WTC11 (cell line): Measurements from ENCODE around the gene EPS8L1.

Experiments used
- ETV6 ChIP-seq: sonication (generic); formaldehyde crosslinking; IDR thresholded peaks from 2 replicates; pipeline ENCODE4 v1.8.1; 2022; ENCODE audit warnings: mild to moderate bottlenecking, missing genetic modification reagents
- NR2C2 ChIP-seq: sonication (generic); formaldehyde crosslinking; IDR thresholded peaks from 2 replicates; pipeline ENCODE4 v1.8.0; 2022; ENCODE audit warnings: mild to moderate bottlenecking, missing genetic modification reagents
- TF ChIP-seq, protein P1 (sequence below): fragments of 200-600 bp; IDR thresholded peaks from 2 replicates; pipeline ENCODE4 v1.8.0; 2022; ENCODE audit warnings: antibody characterized with exemption
- TF ChIP-seq, protein P2 (sequence below): sonication (generic); formaldehyde crosslinking; IDR thresholded peaks from 2 replicates; pipeline ENCODE4 v1.8.0; 2023; ENCODE audit warnings: mild to moderate bottlenecking, missing genetic modification reagents
- TF ChIP-seq, protein P3 (sequence below): sonication (generic); formaldehyde crosslinking; IDR thresholded peaks from 2 replicates; pipeline ENCODE4 v1.8.1; 2023; ENCODE audit warnings: mild to moderate bottlenecking, missing genetic modification reagents, moderate library complexity

GRCh38 chr19:55046975-55047622 lies 28.6 kb upstream of the EPS8L1 start:
- TF ChIP-seq NR2C2 (CRISPR knock-in tag) (no peak), ETV6 (CRISPR knock-in tag) (no peak)
- TF ChIP-seq, protein P1, sequence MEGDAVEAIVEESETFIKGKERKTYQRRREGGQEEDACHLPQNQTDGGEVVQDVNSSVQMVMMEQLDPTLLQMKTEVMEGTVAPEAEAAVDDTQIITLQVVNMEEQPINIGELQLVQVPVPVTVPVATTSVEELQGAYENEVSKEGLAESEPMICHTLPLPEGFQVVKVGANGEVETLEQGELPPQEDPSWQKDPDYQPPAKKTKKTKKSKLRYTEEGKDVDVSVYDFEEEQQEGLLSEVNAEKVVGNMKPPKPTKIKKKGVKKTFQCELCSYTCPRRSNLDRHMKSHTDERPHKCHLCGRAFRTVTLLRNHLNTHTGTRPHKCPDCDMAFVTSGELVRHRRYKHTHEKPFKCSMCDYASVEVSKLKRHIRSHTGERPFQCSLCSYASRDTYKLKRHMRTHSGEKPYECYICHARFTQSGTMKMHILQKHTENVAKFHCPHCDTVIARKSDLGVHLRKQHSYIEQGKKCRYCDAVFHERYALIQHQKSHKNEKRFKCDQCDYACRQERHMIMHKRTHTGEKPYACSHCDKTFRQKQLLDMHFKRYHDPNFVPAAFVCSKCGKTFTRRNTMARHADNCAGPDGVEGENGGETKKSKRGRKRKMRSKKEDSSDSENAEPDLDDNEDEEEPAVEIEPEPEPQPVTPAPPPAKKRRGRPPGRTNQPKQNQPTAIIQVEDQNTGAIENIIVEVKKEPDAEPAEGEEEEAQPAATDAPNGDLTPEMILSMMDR: no peak
- TF ChIP-seq, protein P2, sequence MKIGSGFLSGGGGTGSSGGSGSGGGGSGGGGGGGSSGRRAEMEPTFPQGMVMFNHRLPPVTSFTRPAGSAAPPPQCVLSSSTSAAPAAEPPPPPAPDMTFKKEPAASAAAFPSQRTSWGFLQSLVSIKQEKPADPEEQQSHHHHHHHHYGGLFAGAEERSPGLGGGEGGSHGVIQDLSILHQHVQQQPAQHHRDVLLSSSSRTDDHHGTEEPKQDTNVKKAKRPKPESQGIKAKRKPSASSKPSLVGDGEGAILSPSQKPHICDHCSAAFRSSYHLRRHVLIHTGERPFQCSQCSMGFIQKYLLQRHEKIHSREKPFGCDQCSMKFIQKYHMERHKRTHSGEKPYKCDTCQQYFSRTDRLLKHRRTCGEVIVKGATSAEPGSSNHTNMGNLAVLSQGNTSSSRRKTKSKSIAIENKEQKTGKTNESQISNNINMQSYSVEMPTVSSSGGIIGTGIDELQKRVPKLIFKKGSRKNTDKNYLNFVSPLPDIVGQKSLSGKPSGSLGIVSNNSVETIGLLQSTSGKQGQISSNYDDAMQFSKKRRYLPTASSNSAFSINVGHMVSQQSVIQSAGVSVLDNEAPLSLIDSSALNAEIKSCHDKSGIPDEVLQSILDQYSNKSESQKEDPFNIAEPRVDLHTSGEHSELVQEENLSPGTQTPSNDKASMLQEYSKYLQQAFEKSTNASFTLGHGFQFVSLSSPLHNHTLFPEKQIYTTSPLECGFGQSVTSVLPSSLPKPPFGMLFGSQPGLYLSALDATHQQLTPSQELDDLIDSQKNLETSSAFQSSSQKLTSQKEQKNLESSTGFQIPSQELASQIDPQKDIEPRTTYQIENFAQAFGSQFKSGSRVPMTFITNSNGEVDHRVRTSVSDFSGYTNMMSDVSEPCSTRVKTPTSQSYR (CRISPR knock-in tag): no peak
- TF ChIP-seq, protein P3, sequence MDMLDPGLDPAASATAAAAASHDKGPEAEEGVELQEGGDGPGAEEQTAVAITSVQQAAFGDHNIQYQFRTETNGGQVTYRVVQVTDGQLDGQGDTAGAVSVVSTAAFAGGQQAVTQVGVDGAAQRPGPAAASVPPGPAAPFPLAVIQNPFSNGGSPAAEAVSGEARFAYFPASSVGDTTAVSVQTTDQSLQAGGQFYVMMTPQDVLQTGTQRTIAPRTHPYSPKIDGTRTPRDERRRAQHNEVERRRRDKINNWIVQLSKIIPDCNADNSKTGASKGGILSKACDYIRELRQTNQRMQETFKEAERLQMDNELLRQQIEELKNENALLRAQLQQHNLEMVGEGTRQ (CRISPR knock-in tag): no peak
